Peyer's patch (tissue), 4 donors: ENCODE data around the gene EFEMP1.

Experiments
- CTCF ChIP-seq, 6 experiments: fragments of 450-650 bp in 4 of 6; fragments of 200-600 bp in 2 of 6; sonication (generic) in 1 of 6; IDR thresholded peaks; one replicate each; pipeline ENCODE4 v1.5.1; 2017 to 2019; ENCODE audit warnings: antibody characterized with exemption in 6 of 6, mild to moderate bottlenecking in 3 of 6, moderate library complexity in 1 of 6
- POLR2A ChIP-seq, 2 donors: fragments of 450-650 bp; IDR thresholded peaks; one replicate each; pipeline ENCODE4 v1.5.1; 2017; ENCODE audit warnings: antibody characterized with exemption in 2 of 2, mild to moderate bottlenecking in 2 of 2, moderate library complexity in 2 of 2

DNA sequence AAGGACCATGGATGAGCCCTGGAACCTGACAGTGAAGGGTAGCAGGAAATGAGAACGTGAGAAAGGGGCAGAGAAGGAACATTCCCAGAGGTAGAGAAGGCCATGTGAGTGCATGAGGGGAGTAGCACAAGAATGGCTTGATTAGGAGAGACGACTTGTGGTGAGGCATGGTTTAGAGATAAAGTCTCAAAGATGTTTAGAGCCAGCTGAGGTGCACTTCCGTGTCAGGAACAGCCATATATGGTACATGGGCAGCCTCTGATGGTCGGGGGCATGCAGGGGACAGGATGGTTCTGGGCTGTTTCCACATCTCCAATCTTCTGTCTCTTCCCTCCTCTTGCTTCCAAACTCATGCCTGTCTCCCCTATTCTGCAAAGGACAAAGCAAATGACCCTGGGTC lies 28.8 kb upstream of the EFEMP1 start:
- TF ChIP-seq CTCF (IDR thresholded peaks at IDR 0.05), result no peak
- TF ChIP-seq POLR2A (IDR thresholded peaks at IDR 0.05), result no peak
